Measurements from ENCODE around the gene C3orf49.

C3orf49 gene

DNA sequence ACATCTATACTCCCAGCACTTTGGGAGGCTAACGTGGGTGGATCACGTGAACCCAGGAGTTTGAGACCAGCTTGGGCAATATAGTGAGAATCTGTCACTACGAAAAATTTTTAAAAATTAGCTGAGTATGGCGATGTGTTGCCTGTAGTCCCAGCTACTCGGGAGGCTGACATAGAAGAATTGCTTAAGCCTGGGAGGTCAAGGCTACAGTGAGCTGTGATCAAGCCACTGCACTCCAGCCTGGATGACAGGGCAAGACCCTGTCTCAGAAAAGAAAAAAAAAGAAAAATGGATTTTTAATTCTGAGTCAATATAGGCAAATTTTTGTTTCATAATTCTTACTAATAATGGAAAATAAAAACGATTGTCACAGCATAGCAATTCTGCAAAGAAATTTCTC is 13.3 kb downstream of the C3orf49 start:
- TF ChIP-seq, protein P1, sequence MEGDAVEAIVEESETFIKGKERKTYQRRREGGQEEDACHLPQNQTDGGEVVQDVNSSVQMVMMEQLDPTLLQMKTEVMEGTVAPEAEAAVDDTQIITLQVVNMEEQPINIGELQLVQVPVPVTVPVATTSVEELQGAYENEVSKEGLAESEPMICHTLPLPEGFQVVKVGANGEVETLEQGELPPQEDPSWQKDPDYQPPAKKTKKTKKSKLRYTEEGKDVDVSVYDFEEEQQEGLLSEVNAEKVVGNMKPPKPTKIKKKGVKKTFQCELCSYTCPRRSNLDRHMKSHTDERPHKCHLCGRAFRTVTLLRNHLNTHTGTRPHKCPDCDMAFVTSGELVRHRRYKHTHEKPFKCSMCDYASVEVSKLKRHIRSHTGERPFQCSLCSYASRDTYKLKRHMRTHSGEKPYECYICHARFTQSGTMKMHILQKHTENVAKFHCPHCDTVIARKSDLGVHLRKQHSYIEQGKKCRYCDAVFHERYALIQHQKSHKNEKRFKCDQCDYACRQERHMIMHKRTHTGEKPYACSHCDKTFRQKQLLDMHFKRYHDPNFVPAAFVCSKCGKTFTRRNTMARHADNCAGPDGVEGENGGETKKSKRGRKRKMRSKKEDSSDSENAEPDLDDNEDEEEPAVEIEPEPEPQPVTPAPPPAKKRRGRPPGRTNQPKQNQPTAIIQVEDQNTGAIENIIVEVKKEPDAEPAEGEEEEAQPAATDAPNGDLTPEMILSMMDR (IDR thresholded peaks at IDR 0.05) = no peak
- Histone ChIP-seq H3K27me3 (no peaks in the 10 kb centered on the region), H3K4me1 (no peaks in the 10 kb centered on the region), H3K27ac (no peak overlapping the region), H3K9me3 (no peaks in the 10 kb centered on the region), H3K36me3 (peaks cover 55 to 67% (median 61%) of the 10 kb centered on the region in 3 donors), H3K4me3 (no peak overlapping the region)
- intact Hi-C loops (cut with DNase I; ENCODE audit: low total_unique reads) = no loop called here
- DNase-seq = no peak

DNA sequence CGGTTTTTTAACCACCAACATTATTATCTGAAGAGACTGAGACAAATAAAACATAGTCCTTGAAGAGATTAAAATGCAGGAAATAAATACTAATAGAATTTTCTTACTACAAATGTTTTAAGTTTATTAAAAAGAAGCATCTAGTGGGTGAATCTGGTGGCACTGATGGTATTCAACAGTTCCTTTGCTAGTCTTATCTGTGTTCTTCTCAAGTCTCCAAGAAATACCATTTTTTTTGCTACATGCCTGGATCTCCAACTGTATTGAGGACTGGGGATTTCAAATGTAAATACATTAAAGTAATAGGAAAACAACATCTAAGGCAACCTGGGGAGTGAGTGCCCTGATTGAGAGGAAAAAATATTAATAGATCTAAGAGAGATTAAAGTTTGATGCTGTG is 22.6 kb downstream of the C3orf49 start:
- TF ChIP-seq, protein P1 (IDR thresholded peaks at IDR 0.05) = no peak

DNA sequence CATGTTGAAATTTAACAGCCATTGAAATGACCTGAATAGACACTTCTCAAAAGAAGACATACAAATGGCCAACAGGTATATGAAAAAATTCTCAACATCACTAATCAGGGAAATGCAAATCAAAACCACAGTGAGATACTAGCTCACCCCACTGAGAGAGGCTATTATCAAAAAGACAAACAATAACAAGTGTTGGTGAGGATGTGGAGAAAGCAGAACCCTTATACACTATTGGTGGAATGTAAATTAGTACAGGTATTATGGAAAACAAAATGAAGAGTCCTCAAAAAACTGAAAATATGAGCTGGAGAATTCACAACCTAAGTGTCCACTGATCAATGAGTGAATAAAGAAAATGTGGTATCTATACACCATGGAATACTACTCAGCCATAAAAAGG is 23.0 kb downstream of the C3orf49 start:
- H3K27ac ChIP-seq = no peak overlapping the region
- H3K4me3 ChIP-seq = no peak overlapping the region
- no peak for DNase-seq
- intact Hi-C loops (cut with DNase I; ENCODE audit: low total_unique reads) = no loop called here
- no peaks in the 10 kb centered on the region for H3K4me1 ChIP-seq
- no peaks in the 10 kb centered on the region for H3K27me3 ChIP-seq
- TF ChIP-seq, protein P1 (IDR thresholded peaks at IDR 0.05) = no peak
- H3K36me3 ChIP-seq = no peaks in the 10 kb centered on the region
- no peaks in the 10 kb centered on the region for H3K9me3 ChIP-seq

More for the DNA sequence above, 22.6 kb downstream of the C3orf49 start:
- Histone ChIP-seq H3K9me3 (no peaks in the 10 kb centered on the region), H3K4me3 (no peak overlapping the region), H3K27me3 (no peaks in the 10 kb centered on the region), H3K36me3 (no peaks in the 10 kb centered on the region), H3K27ac (no peak overlapping the region), H3K4me1 (no peaks in the 10 kb centered on the region)
- DNase-seq = no peak
- intact Hi-C loops (cut with DNase I; ENCODE audit: low total_unique reads) = no loop called here

DNA sequence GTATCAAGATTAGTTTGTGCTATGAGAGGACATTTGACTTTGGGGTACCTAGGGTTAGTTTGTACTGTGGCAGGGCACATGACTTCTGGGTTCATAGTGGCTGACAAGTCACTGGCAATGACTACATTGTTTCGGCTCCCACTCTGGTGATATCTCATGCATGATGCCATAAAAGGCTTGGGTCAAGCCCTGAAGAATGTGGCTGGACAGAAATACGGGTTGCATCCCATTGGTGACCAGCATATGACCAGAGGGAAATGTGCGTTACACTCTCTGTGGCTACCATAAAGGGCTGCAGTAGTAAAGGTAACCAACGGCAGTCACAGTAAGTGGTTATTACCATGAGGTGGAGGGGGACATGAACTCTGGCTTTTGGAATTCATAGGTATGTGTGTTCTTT is 26.1 kb downstream of the C3orf49 start:
- intact Hi-C loops (cut with DNase I; ENCODE audit: low total_unique reads) = no loop called here
- DNase-seq = no peak
- H3K4me1 ChIP-seq = no peaks in the 10 kb centered on the region
- H3K27ac ChIP-seq = no peak overlapping the region
- TF ChIP-seq, protein P1 (IDR thresholded peaks at IDR 0.05) = no peak
- no peaks in the 10 kb centered on the region for H3K9me3 ChIP-seq
- no peaks in the 10 kb centered on the region for H3K36me3 ChIP-seq
- H3K27me3 ChIP-seq = no peaks in the 10 kb centered on the region
- H3K4me3 ChIP-seq = no peak overlapping the region

DNA sequence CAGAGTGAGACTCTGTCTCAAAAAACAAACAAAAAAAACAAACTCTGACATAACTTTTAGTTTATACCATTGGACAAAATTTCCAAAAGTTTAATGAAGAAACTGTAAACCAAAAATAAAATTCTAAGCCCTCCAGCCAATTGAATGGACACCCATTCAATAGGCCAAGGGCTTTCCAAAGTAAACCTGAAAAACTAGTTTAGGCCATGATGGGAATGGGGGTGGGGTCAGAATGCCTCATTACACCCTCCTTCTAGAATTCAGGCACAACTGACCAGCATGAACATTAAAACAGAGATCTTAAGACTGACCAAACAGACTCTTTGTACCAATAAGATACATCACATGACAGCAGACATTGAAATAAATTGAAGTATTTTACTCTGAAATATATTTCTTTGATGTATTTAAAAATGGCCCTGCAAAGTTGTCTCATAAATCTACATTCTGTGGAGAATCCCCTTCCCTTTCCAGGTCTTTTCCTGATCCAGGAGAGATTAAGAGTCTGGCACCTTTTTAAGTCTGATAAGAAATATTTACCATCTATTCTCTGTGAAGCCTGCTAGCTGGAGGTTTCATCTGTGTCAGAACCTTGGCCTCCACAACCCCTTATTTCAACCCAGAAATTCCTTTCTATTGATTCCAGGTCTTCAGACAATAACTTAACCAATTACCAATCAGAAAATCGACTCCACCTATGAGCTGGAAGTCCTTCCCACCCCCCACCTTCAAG is 28.8 kb downstream of the C3orf49 start:
- Histone ChIP-seq H3K36me3 (no peaks in the 10 kb centered on the region), H3K27ac (no peak overlapping the region), H3K4me3 (no peak overlapping the region), H3K9me3 (no peaks in the 10 kb centered on the region), H3K4me1 (no peaks in the 10 kb centered on the region), H3K27me3 (no peaks in the 10 kb centered on the region)
- TF ChIP-seq, protein P1 (IDR thresholded peaks at IDR 0.05) = no peak
- intact Hi-C loops (cut with DNase I; ENCODE audit: low total_unique reads) = no loop called here
- DNase-seq = no peak

Measured in tibial artery (tissue), 4 donors.